ENCODE measurements around the gene TSHZ2. TPM values are rescaled to one million over a fixed set of nuclear protein-coding genes. Genes with fewer than 3 reads are reported as not detected.

Gene TSHZ2
- total and polyA plus RNA-seq, 2 donors (not counting 1 experiment from before 2014, with no cell fraction given) = 1.00 to 5.7 TPM

DNA sequence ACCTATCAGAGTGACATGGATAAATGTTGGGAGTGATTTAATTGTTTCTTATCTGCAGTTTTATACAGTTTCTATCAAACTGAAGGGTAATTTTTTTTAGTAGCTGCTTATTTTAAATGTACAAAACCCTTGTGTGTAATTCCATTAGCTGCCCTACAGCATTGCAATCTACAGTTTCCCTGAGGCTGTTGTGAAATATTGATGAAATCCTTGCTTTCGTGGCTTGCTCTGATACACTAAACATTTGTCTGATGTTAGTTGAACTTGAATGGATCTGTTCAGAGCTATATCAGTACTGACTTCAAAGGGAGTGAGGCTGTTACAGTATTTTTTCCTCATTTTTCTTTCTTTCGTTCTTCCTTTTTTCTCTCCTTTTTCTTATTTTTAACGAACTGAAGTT, 255.4 kb downstream of the TSHZ2 start:
- H3K27ac ChIP-seq (ENCODE audit: low read length in 2 of 2) = no peak overlapping the region
- H3K9me3 Mint-ChIP-seq (ENCODE audit: insufficient read depth) = no peaks in the 10 kb centered on the region
- no peak overlapping the region for H3K4me3 ChIP-seq (ENCODE audit: control extremely low read depth in 1 of 5, extremely low read depth in 1 of 5, insufficient read depth in 1 of 5, low read depth in 2 of 5, low read length in 4 of 5)
- H3K36me3 ChIP-seq (replicated peaks in 1 of 2; ENCODE audit: control extremely low read depth in 1 of 2, control insufficient read depth in 1 of 2, extremely low read depth in 1 of 2, insufficient read depth in 2 of 2, low read length in 1 of 2) = no peaks in the 10 kb centered on the region
- intact Hi-C loops (cut with micrococcal nuclease) = no loop called here
- H3K4me2 ChIP-seq (replicated peaks; ENCODE audit: low read depth, low read length, poor library complexity, severe bottlenecking) = no peak overlapping the region
- TF ChIP-seq EZH2 (IDR thresholded peaks at IDR 0.05; ENCODE audit: borderline replicate concordance, insufficient read depth, low read depth, low read length, poor library complexity, severe bottlenecking) = no peak
- TF ChIP-seq, protein P1, sequence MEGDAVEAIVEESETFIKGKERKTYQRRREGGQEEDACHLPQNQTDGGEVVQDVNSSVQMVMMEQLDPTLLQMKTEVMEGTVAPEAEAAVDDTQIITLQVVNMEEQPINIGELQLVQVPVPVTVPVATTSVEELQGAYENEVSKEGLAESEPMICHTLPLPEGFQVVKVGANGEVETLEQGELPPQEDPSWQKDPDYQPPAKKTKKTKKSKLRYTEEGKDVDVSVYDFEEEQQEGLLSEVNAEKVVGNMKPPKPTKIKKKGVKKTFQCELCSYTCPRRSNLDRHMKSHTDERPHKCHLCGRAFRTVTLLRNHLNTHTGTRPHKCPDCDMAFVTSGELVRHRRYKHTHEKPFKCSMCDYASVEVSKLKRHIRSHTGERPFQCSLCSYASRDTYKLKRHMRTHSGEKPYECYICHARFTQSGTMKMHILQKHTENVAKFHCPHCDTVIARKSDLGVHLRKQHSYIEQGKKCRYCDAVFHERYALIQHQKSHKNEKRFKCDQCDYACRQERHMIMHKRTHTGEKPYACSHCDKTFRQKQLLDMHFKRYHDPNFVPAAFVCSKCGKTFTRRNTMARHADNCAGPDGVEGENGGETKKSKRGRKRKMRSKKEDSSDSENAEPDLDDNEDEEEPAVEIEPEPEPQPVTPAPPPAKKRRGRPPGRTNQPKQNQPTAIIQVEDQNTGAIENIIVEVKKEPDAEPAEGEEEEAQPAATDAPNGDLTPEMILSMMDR (IDR thresholded peaks at IDR 0.05) = no peak
- DNase-seq = no peak
- H3K27ac Mint-ChIP-seq = no peak overlapping the region
- H2AFZ ChIP-seq (ENCODE audit: insufficient read depth, low read depth, low read length, poor library complexity, severe bottlenecking) = no peak overlapping the region
- CTCF ChIA-PET = no interaction called here
- no peaks in the 10 kb centered on the region for H3K9me3 ChIP-seq (ENCODE audit: control extremely low read depth in 1 of 3, control insufficient read depth in 2 of 3, insufficient read depth in 1 of 3, low read length in 2 of 3)
- WGBS (ENCODE audit: insufficient coverage) = no CpG with 5 or more reads among the region's 3 CpGs
- no peaks in the 10 kb centered on the region for H3K79me2 ChIP-seq (ENCODE audit: control insufficient read depth, insufficient read depth, low read length)
- no peak overlapping the region for H3K9ac ChIP-seq (ENCODE audit: low read length)
- no peak for ATAC-seq (ENCODE audit: low read depth)
- peaks cover 20% of the 10 kb centered on the region for H3K27me3 Mint-ChIP-seq
- POLR2A ChIA-PET = no interaction called here
- H4K20me1 ChIP-seq (ENCODE audit: control insufficient read depth, insufficient read depth, low read length, poor library complexity, severe bottlenecking) = no peaks in the 10 kb centered on the region
- H3K4me3 Mint-ChIP-seq = no peak overlapping the region
- peaks cover 0 to 8% of the 10 kb centered on the region in 2 donors for H3K4me1 ChIP-seq (ENCODE audit: control insufficient read depth in 2 of 2, insufficient read depth in 2 of 2, low read length in 2 of 2)
- peaks cover 9% of the 10 kb centered on the region for H3K4me1 Mint-ChIP-seq
- H3K27me3 ChIP-seq (replicated peaks in 1 of 4; ENCODE audit: control extremely low read depth in 1 of 4, control insufficient read depth in 3 of 4, insufficient read depth in 4 of 4, low read length in 3 of 4) = no peaks in the 10 kb centered on the region

DNA sequence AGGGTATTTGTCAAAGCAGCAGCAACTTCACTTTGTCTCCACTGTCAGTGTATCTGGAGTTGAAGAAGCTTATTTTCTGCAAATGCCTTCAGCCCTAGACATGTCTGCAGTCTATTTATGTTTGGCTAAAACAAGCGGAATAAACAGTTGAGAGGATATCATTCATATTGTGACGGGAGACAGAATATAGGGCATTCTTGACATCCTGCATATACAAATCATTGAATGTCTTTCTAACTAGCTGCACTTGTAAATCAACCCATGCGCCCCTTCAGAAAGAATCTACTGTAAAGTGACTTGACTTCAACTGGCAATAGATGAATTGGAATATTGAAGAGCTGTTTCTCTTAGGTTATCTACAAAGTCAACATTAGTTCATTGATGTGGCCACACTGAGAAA, 258.9 kb downstream of the TSHZ2 start:
- POLR2A ChIA-PET = no interaction called here
- Histone ChIP-seq H3K36me3 (replicated peaks in 1 of 2; ENCODE audit: control extremely low read depth in 1 of 2, control insufficient read depth in 1 of 2, extremely low read depth in 1 of 2, insufficient read depth in 2 of 2, low read length in 1 of 2) (no peaks in the 10 kb centered on the region), H3K79me2 (ENCODE audit: control insufficient read depth, insufficient read depth, low read length) (no peaks in the 10 kb centered on the region), H3K9me3 (ENCODE audit: control extremely low read depth in 1 of 3, control insufficient read depth in 2 of 3, insufficient read depth in 1 of 3, low read length in 2 of 3) (no peaks in the 10 kb centered on the region), H3K27ac (ENCODE audit: low read length in 2 of 2) (no peak overlapping the region), H3K27me3 (replicated peaks in 1 of 4; ENCODE audit: control extremely low read depth in 1 of 4, control insufficient read depth in 3 of 4, insufficient read depth in 4 of 4, low read length in 3 of 4) (no peaks in the 10 kb centered on the region), H3K4me3 (ENCODE audit: control extremely low read depth in 1 of 5, extremely low read depth in 1 of 5, insufficient read depth in 1 of 5, low read depth in 2 of 5, low read length in 4 of 5) (no peak overlapping the region), H4K20me1 (ENCODE audit: control insufficient read depth, insufficient read depth, low read length, poor library complexity, severe bottlenecking) (no peaks in the 10 kb centered on the region), H3K4me1 (ENCODE audit: control insufficient read depth in 2 of 2, insufficient read depth in 2 of 2, low read length in 2 of 2) (peaks cover 0 to 8% of the 10 kb centered on the region in 2 donors), H3K4me2 (replicated peaks; ENCODE audit: low read depth, low read length, poor library complexity, severe bottlenecking) (no peak overlapping the region), H2AFZ (ENCODE audit: insufficient read depth, low read depth, low read length, poor library complexity, severe bottlenecking) (no peak overlapping the region), H3K9ac (ENCODE audit: low read length) (no peak overlapping the region)
- H3K9me3 Mint-ChIP-seq (ENCODE audit: insufficient read depth) = no peaks in the 10 kb centered on the region
- H3K27me3 Mint-ChIP-seq = peaks cover 22% of the 10 kb centered on the region
- no peak overlapping the region for H3K27ac Mint-ChIP-seq
- DNase-seq = no peak
- intact Hi-C loops (cut with micrococcal nuclease) = no loop called here
- TF ChIP-seq, protein P1 (IDR thresholded peaks at IDR 0.05) = no peak
- no peak for TF ChIP-seq EZH2 (IDR thresholded peaks at IDR 0.05; ENCODE audit: borderline replicate concordance, insufficient read depth, low read depth, low read length, poor library complexity, severe bottlenecking)
- CTCF ChIA-PET = no interaction called here
- 100% methylated on average over 1 of the region's 3 CpGs for WGBS (ENCODE audit: insufficient coverage)
- no peak for ATAC-seq (ENCODE audit: low read depth)
- H3K4me3 Mint-ChIP-seq = no peak overlapping the region
- peaks cover 9% of the 10 kb centered on the region for H3K4me1 Mint-ChIP-seq
